Myocyte (in vitro differentiated cells): ENCODE measurements around the gene GATAD2A. TPM values are rescaled to one million over a fixed set of nuclear protein-coding genes. Genes with fewer than 3 reads are reported as not detected.

Experiments
- DNase-seq: peaks from one replicate; pipeline ENCODE4 v3.0.0-alpha.2; 2012; ENCODE audit warnings: low read depth
- total RNA-seq: library from RNA; depleted of rRNA; stranded (reverse); fragments of >200 nt; gene quantifications from 2 replicates; pipeline ENCODE4 v1.2.3, GENCODE V29; 2014

Gene GATAD2A
- total RNA-seq, 1 donor from 2014 or later: 49.5 TPM

DNA sequence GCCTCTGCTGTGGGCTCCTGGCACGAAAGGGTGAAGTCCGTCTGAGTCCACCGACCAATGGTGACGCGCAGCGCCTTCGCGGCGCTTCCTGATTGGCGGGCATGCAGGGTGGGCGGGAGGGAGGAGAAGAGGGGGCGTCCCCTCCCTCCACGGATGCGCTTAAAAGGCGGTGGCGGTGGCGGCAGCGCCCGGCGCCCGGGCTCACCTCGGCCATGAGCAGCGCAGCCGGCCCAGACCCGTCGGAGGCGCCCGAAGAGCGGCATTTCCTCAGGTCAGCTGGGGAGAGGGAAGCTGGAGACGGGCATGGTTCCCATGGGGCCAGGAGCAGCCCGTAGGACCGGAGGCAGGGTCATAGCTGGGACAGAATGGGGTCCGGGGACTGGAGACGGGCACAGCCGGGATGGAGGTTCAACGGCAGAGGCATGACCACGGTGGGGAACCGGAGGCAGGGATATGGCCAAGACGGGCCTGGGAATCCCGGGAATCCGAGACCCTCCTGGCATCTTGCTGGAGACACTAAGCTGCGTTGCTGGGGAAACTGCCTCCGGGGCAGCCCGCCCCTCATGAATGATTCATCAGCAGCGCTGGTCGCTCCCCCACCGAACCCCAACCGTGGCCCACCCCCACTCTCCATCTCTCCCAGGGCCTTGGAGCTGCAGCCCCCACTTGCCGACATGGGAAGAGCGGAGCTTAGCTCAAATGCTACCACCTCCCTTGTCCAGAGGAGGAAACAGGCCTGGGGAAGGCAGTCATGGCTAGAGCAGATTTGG is 123.4 kb downstream of the GATAD2A start, which contains the start of gene YJEFN3:
Gene YJEFN3 (plus strand): TSS at position 191 of the 770 bp plus-strand sequence. CDS start 22 bp downstream, at position 213.
- no peak for DNase-seq

DNA sequence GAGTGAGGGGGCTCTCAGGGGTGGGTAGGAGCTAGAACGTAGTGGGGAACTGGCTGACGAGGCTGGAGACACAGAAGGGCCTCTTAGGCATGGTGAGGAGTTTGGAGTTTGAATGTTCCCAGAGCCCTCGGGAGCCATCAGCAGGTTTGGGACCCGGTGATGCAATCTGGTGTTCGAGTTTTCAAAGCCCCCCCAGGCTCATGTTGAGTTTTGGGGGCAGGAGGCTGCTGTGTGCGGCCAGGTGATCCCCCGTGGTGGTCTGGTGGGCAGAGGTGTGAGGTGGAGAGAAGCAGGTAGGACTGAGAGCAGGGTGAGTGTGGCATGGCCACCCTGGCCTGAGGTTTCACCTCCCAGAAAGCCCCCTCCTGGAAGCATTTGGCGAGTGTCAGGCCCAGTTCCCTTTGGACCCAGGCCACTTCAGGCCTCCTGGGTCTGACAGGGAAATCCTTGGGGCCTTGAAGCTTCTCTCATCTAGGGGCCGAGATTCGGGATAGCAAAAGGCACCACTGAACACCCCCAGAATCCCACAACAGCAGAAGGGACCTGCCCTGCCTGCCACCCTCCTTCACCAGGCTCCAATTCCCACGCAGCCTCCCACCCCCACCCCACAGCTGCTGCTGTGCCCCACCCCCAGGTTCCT is 124.4 kb downstream of the GATAD2A start:
- no peak for DNase-seq

DNA sequence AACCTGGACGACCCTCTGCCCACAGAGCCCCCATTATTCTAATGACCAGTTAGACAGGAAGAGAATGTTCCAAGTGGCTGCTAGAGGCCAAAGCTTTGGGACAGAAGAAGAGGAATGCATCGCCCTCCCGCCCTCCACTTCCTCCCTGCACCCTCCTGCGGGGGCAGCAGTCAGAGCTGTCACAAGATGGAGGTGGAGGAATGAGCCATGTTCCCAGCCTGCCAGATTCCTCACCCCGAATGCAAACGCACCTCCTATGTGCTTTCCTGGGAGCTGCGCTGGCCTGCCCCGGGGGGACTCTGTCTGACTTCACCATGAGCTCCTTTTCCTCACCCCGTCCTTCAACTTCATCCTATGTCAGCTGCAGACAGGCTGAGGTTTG is 124.9 kb downstream of the GATAD2A start:
- DNase-seq: no peak

DNA sequence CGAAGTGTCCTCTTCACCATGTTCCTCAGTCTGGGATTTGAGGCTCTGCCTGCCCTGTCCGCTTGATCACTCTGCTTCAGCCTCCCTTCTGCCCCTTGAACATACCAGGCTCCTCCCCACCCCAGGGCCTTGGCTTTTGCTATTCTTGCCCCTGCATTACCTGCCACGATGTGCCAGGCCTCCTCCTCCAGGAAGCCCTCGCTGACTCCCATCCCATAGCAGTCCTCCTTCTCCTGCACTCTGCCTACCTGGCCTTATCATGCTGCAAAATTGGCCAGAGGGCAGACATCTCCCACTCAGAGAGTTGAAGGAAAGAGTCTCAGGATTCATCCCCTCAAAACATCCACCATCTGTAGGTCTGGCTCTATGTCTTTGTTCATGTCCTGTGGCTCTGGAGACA is 125.4 kb downstream of the GATAD2A start:
- no peak for DNase-seq

DNA sequence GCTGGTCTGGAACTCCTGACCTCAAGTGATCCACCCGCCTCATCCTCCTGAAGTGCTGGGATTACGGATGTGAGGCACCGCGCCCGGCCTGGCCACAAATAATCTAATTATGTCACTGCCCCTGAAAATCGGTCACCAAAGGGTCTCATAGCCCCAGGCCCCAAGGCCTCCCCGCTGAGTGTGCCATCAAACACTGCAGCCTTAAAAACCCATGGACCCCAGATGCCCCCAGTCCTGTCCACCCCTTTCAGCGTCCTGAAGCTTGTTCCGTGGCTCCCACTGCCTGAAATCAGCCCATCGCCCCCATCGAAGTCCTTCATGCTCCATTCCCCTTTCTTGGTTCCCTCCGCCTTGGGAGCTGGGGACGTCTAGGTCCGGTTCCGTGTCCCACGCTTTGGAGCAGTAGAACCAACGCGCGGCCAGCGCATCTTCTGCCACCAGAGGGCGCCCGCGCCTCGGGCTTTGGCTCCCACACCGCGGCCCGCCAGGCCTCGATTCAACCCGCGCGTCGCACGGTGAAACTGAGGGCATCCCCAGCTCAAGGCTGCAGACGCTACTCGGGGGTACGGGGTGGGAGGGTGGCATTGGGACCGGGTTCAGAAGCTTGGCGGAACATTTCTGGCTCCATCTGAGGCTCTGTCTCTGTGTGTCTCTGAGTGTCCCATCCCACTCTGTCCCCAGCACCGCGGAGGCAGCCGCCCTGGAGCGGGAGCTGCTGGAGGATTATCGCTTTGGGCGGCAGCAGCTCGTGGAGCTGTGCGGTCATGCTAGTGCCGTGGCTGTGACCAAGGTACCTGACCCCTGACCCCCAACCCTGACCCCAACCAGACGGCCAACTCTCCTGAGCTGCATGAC is 126.7 kb downstream of the GATAD2A start:
- DNase-seq: peak; percentile 70

DNA sequence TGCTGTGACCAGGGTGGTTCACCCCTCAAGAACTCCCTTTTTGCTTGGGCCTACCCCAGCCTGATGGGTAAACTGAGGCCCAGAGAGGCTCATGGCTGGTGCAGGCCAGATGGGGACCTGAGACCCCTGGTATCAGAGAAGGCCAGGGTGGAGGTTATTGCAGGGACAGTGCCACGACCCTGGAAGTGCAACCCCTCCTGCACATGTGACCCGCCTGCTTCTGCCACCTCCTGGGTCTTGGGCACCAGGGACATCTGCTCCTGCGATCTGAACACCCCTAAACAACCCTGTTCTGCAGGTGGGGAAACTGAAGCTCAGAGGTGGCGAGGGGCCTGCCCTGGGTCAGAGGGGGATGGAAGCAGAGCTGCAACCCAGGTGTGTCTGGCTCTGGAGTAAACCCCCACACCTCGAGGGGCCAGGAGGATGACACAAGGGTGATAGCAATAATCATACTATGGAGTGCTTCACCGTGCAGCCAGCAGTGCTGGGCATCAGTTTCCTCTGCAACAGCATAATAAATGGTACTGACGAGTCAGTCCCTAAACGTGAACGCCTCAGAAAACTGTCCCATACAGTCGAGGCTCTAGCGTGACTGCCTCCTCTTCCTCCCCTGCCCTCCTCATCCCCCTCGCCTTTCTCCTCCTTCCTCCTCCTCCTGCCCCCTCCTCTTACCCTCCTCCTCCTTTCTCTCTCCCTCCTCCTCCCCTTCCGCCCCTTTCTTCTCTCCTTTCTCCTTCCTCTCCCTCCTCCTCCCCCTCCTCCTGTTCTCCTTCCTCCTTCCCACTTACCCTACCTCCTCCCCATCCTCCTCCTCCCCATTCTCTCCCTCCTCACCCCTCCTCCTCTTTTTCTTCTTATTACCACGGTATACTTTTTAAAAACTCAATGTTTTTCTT is 127.6 kb downstream of the GATAD2A start:
- DNase-seq: no peak

DNA sequence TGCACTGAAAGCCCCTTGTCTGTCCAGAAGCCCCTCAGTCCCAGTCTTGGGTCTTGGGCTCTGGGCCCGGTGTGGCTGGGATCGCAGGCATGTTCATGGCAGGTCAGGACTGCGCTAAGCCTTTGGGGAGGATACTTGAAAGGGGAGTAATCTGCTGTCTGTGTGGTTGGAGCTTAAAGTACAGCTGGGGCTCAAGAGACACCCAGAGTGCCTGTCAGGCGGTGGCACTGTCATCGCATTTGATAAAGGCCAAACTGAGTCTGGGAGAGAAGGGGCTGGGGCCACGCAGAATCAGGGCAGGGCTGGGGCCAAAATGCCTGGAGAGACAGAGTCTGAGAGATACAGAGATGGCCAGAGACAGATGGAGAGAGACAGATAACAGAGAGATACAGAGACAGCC is 128.4 kb downstream of the GATAD2A start:
- no peak for DNase-seq

DNA sequence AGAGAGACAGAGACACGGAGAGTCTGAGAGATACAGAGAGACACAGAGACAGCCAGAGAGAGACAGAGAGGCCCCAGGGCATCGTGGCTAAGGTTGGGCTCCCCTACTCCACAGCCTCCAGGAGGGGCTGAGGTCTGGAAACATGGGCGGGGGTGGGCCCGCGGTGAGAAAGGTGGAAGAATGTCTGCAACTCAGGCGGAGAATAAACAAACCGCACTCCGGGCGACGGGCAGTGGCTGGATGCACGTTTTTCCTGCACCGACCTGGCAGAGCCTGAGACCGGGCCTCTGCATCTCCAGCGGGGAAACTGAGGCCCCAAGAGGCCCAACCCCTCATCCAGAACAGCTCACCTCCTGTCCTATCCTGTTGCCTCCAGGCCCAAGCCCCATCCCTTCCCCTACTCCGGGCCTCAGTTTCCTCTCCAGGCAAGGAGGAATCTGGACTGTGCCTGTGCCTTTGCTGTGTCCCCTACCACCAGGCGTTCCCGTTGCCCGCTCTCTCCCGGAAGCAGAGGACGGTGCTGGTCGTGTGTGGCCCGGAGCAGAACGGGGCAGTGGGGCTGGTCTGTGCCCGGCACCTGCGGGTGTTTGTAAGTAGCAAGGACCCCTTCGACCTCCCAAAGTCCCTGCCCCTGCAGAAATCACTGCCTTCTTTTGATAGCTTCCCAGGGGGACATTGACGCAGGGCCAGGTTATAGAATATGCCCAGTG is 129.2 kb downstream of the GATAD2A start:
- DNase-seq: no peak

DNA sequence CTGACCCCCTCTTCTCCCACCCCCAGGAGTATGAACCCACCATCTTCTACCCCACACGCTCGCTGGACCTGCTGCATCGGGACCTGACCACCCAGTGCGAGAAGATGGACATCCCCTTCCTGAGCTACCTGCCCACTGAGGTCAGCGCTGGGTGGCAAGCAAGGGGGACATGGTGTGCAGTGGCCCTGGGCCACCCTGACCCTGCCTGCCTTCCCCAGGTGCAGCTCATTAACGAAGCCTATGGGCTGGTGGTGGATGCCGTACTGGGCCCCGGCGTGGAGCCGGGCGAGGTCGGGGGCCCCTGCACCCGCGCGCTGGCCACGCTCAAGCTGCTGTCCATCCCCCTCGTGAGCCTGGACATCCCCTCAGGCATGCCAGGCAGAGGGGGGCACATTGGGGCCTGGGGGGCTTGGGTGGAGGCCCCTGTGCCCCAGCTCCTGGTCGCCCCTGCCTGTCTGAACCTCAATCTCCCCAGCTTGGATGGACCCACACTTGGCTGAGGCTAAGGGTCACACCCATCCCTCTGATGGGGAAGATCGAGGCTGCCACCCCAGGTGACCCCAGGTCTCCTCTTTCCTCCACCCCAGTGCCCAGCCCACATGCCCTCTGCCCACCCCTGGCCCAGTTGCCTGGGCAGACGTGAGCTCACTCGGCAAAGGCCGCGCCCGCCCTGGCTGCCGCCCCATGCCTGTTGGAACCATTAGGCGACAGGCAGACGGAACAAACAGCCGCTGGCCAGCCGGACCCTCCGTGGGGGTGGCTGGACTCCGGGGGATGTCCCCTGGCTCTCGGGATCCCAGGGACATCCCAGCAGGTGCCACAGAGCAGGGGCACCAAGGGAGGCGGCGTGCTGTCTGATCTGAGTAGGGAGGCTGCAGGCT is 130.1 kb downstream of the GATAD2A start:
- no peak for DNase-seq

DNA sequence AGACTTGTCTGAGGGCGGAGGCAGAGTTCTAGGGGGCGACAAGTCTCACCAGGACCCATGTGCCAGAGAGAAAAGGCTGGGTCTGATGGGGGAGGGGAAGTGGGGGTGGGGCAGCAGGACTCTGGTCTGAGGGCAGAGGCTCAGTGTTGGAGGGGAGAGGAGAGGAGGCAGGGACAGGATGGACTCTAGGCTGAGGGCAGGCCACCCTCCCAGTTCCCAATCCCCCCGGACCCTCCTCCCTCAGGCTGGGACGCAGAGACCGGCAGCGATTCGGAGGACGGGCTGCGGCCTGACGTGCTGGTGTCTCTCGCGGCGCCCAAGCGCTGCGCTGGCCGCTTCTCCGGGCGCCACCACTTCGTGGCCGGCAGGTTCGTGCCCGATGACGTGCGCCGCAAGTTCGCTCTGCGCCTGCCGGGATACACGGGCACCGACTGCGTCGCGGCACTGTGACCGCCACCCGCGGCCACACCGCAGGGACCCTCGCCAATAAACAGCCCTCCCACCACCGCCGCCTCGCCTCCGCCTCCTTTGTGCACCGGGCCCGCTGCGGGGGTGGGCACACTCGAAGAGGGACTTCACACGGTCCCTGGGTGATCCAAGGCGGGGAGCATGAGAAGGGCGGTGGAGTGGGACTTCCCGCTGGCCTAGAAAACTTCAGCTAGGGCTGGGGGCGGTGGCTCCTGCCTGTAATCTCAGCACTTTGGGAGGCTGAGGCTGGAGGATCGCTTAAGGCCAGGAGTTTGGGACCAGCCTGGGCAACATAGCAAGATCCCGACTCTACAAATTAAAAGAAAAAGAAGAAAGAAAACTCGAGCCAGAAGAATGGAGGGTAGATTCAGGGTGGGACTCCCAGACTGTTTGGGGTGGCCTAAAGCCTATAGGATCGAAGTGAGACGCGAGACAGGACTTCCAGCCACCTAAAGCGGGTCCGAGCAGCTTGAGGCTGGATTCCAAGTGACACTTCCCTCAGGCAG is 131.9 kb downstream of the GATAD2A start:
- DNase-seq: no peak

DNA sequence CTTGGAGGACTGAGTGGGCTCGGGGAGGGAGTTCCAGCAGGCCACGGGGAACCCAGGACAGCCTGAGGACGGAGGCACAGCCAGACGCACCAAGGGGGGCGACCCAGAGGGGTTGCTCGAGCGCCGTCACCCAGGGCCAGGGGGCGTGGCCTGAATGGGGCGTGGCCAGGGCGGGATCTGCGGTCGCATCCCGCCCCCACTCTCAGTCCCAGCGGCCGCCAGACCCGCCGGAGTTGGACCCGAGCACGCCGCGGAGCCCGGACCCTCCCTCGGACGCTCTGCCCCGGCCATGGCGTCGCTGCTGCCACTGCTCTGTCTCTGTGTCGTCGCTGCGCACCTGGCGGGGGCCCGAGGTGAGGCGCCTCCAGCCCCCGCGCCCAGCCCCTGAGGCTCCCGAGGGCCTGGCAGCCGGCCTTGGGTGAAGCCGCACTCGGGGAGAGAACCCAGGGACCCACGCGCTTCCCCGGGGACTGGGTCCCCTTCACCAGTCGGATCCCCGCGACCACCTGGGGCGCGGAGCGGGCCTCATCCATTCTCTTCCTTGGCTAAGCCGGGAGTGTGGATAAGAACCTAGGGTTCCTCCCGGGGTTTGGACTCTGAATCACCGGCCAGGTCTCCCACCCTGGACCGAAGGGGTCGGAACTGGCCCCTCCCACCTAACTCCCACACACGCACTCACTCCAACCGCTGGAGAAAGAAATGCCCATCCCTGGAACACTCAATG is 132.7 kb downstream of the GATAD2A start, which contains the start of gene CILP2:
Gene CILP2 (plus strand): TSS at position 205 of the 724 bp plus-strand sequence. CDS start 85 bp downstream, at position 290.
- DNase-seq: no peak

DNA sequence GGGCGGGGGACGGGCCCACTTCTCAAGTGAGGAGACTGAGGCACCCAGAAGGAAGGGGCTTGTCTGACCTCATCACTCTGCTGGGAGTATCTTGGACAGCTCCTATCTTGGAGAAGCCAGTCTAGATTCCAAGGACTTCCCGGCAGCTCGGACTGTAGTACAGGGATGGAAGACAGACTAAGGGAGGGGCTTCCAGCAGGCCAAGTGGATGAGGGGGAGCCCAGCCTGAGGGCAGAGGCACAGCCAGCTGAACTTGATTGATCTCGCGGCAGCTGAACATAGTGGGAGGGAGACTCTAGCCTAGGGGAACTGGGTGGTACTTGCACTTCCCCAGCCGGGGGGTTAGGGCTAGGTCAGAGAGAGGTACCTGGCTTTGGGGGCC is 133.3 kb downstream of the GATAD2A start:
- no peak for DNase-seq

DNA sequence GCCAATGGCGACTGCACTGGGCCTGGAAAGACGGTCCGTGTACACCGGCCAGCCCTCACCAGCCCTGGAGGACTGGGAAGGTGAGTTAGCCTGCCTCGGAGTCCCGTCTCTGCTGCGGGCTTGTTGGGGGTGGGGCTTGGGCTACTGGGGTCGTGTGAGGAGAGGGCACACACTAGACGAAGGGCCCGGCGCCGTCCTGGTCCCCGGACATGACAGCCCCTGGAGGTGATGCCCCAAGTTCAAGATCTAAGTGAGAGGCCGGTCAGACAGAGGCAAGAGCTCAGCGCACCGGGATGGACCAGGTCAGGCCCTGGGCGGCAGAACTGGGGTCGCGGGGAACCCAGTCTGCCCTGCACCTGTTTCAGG is 134.2 kb downstream of the GATAD2A start:
- DNase-seq: no peak

DNA sequence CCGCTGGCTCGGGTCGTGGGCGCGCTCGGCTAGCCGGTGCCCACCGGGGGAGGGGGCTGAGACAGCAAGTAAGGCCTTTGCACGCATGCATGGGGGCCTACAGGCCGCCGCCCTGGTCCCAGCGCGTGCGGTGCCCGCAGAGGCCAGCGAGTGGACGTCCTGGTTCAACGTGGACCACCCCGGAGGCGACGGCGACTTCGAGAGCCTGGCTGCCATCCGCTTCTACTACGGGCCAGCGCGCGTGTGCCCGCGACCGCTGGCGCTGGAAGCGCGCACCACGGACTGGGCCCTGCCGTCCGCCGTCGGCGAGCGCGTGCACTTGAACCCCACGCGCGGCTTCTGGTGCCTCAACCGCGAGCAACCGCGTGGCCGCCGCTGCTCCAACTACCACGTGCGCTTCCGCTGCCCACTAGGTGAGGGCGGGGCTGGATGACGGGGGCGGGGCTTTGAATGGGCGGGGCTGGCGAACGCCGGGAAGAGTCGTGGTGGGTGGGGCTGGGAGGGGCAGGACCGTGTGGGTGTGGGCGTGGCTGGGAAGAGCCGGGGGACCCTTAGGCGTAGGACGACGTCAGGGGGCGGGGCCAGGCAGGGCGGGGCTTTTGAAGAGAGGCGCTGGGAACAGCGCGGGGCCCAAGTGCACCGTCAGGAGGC is 134.7 kb downstream of the GATAD2A start:
- no peak for DNase-seq

DNA sequence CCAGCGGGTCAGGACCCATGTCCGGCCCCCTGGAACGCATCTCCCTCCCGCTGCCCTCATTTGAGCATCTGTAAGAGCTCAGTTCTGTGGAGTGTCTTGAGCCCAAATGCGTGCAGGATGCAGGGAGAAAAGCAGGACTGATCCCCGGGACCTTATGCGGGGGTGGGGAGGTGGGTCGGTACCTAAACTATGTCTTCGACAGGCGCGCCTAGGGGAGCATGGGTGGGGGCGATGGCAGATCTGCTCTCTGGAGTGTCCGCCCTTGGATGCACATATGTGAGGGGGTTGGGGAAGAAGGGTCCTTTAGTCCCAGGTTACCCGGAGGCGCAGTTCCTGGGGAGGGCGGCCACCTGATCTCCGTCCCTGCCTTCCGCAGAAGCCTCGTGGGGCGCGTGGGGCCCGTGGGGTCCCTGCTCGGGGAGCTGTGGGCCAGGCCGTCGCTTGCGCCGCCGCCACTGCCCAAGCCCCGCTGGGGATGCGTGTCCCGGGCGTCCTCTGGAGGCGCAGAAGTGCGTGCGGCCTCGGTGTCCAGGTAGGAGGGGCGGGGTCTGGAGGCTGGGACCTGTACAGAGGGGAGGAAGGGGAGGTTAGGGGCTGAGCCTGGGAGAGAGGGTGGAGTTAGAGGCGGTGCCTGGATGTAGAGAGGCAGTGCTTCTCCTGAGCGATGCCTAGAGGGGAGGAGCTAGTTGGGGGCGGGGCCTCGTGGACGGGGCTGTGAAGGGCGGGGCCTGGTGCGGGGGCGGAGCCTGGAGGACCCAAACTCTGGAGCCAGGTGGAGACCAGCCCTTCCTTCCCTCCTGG is 135.4 kb downstream of the GATAD2A start:
- DNase-seq: no peak

DNA sequence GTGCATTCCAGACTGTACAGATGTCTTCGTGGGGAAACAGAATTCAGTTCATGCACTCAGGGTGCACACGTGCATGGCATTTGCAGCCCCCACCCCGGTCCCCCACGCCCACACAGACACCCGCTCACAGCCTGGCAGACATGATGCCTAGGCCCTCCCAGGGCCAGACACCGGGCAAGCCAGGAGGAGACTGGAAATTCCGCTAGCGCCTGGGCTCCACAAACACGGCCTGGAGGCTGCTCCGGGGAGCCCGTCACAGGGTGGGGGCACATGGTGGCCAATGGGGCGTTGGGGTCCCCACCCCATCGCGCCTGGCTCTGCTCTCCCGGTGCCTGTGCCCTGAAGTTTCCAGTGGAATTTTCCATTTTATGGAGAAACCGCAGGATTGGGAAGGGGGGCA is 136.1 kb downstream of the GATAD2A start:
- DNase-seq: no peak
